B cell (primary cell): ENCODE measurements around the gene TRNP1. TPM values are rescaled to one million over a fixed set of nuclear protein-coding genes. Genes with fewer than 3 reads are reported as not detected.

Experiments used
- ATAC-seq: fragments of 200-7000 bp; cut with Tn5 transposase; one replicate; pipeline ENCODE4 v1.10.0; 2021; ENCODE audit warnings: low read depth, mild to moderate bottlenecking, moderate number of reproducible peaks, moderate library complexity
- CTCF ChIA-PET: fragments of 350-600 bp; sonication (Branson Sonifier 250); formaldehyde crosslinking; loops from one replicate; lab custom pipeline; 2021; ENCODE audit warnings: antibody characterized with exemption, inconsistent platforms; lab: Charles Lee
- POLR2A ChIA-PET: fragments of 350-600 bp; sonication (Branson Sonifier 250); formaldehyde crosslinking; loops from one replicate; lab custom pipeline; 2021; ENCODE audit warnings: antibody characterized with exemption; lab: Charles Lee
- DNase-seq: peaks from one replicate; pipeline ENCODE4 v3.0.0; 2013
- H2AFZ ChIP-seq: 2 replicates; pipeline ENCODE4 v1.6.1; 2012; ENCODE audit warnings: mild to moderate bottlenecking, low read depth, low read length; ENCODE audit not compliant: insufficient read depth, poor library complexity, severe bottlenecking
- H3K27ac ChIP-seq, 2 donors: 1 replicate in 1 of 2; 2 replicates in 1 of 2; pipeline ENCODE4 v1.5.1; 2012 to 2013; ENCODE audit warnings: low read length in 2 of 2, mild to moderate bottlenecking in 2 of 2, moderate library complexity in 1 of 2
- H3K27me3 ChIP-seq, 4 experiments: fragments of 200-600 bp in 1 of 4; sonication (generic) in 1 of 4; replicated peaks in 1 of 4; 1 replicate in 2 of 4; 2 replicates in 2 of 4; pipeline versions ENCODE4 v1.6.1 to v1.7.0; 2013 to 2016; ENCODE audit warnings: low read length in 3 of 4, mild to moderate bottlenecking in 2 of 4, mixed read lengths in 1 of 4, moderate library complexity in 1 of 4; ENCODE audit not compliant: insufficient read depth in 4 of 4, control insufficient read depth in 3 of 4; ENCODE audit errors: control extremely low read depth in 1 of 4
- H3K36me3 ChIP-seq, 2 experiments: replicated peaks in 1 of 2; 1 replicate in 1 of 2; 2 replicates in 1 of 2; pipeline versions ENCODE4 v1.6.1 to v1.7.1; 2013; ENCODE audit warnings: low read length in 1 of 2; ENCODE audit not compliant: insufficient read depth in 2 of 2, control insufficient read depth in 1 of 2; ENCODE audit errors: control extremely low read depth in 1 of 2, extremely low read depth in 1 of 2
- H3K4me1 ChIP-seq, 2 donors: fragments of 200-600 bp in 1 of 2; sonication (generic) in 1 of 2; 1 replicate in 1 of 2; 2 replicates in 1 of 2; pipeline versions ENCODE4 v1.5.1 to v1.6.1; 2013 to 2017; ENCODE audit warnings: low read length in 2 of 2; ENCODE audit not compliant: control insufficient read depth in 2 of 2, insufficient read depth in 2 of 2
- H3K4me2 ChIP-seq: replicated peaks from 2 replicates; pipeline ENCODE3; 2012; ENCODE audit warnings: mild to moderate bottlenecking, low read depth, low read length; ENCODE audit not compliant: poor library complexity, severe bottlenecking
- H3K4me3 ChIP-seq, 5 experiments: fragments of 200-600 bp in 1 of 5; sonication (generic) in 1 of 5; 1 replicate in 3 of 5; 2 replicates in 2 of 5; pipeline versions ENCODE4 v1.5.1 to v1.7.0; 2011 to 2016; ENCODE audit warnings: low read length in 4 of 5, mild to moderate bottlenecking in 4 of 5, low read depth in 2 of 5, control low read depth in 1 of 5, moderate library complexity in 1 of 5; ENCODE audit not compliant: insufficient read depth in 1 of 5; ENCODE audit errors: control extremely low read depth in 1 of 5, extremely low read depth in 1 of 5
- H3K79me2 ChIP-seq: fragments of 200-600 bp; sonication (generic); one replicate; pipeline ENCODE4 v1.6.0; 2016; ENCODE audit warnings: low read length; ENCODE audit not compliant: control insufficient read depth, insufficient read depth
- H3K9ac ChIP-seq: fragments of 200-600 bp; sonication (generic); 2 replicates; pipeline ENCODE4 v1.6.1; 2017; ENCODE audit warnings: mild to moderate bottlenecking, low read length, moderate library complexity
- H3K9me3 ChIP-seq, 3 donors: one replicate each; pipeline versions ENCODE4 v1.6.1 to v1.7.1; 2013; ENCODE audit warnings: low read length in 2 of 3; ENCODE audit not compliant: control insufficient read depth in 2 of 3, insufficient read depth in 1 of 3; ENCODE audit errors: control extremely low read depth in 1 of 3
- H4K20me1 ChIP-seq: 2 replicates; pipeline ENCODE4 v1.6.0; 2012; ENCODE audit warnings: mild to moderate bottlenecking, low read length; ENCODE audit not compliant: insufficient read depth, control insufficient read depth, poor library complexity, severe bottlenecking
- H3K27ac Mint-ChIP-seq: one replicate; pipeline ENCODE4 v1.8.0; 2021; ENCODE audit warnings: mixed read lengths
- H3K27me3 Mint-ChIP-seq: one replicate; pipeline ENCODE4 v1.8.0; 2021; ENCODE audit warnings: mixed read lengths
- H3K4me1 Mint-ChIP-seq: one replicate; pipeline ENCODE4 v1.8.0; 2021; ENCODE audit warnings: mixed read lengths
- H3K4me3 Mint-ChIP-seq: one replicate; pipeline ENCODE4 v1.8.0; 2021; ENCODE audit warnings: mixed read lengths
- H3K9me3 Mint-ChIP-seq: one replicate; pipeline ENCODE4 v1.8.0; 2022; ENCODE audit warnings: mixed read lengths; ENCODE audit not compliant: insufficient read depth
- CTCF ChIP-seq: fragments of 200-600 bp; IDR thresholded peaks from one replicate; pipeline ENCODE4 v1.8.0; 2022; ENCODE audit warnings: antibody characterized with exemption, mild to moderate bottlenecking
- EZH2 ChIP-seq: IDR thresholded peaks from 2 replicates; pipeline ENCODE4 v1.6.1; 2012; ENCODE audit warnings: borderline replicate concordance, low read depth, mild to moderate bottlenecking, moderate library complexity, low read length; ENCODE audit not compliant: insufficient read depth, poor library complexity, severe bottlenecking
- WGBS: methylation state at CpG from one replicate; pipeline ENCODE4 v1.1.5; 2013; ENCODE audit warnings: missing lambda C conversion rate; ENCODE audit not compliant: insufficient coverage; 5-methylcytosine and 5-hydroxymethylcytosine counted together
- intact Hi-C: fragments of 100-400 bp; cut with micrococcal nuclease; formaldehyde crosslinking; loops from one replicate; pipeline ENCODE4 v1.10.0; 2022
- polyA plus RNA-seq: library from polyadenylated mRNA; depleted of rRNA; stranded (reverse); fragments of >200 nt; gene quantifications from 2 replicates; pipeline ENCODE4 v1.2.3, GENCODE V29; 2012
- total RNA-seq, 2 donors: library from RNA; stranded (reverse); fragments of 120-200 nt in 1 of 2; gene quantifications; 1 replicate in 1 of 2; 2 replicates in 1 of 2; pipeline versions ENCODE4 v1.2.3 to v1.2.4, GENCODE V29; 2013 to 2022

TRNP1 gene
- total and polyA plus RNA-seq, 2 donors (not counting 1 experiment from before 2014, with no cell fraction given) = 0.54 to 2.3 TPM

DNA sequence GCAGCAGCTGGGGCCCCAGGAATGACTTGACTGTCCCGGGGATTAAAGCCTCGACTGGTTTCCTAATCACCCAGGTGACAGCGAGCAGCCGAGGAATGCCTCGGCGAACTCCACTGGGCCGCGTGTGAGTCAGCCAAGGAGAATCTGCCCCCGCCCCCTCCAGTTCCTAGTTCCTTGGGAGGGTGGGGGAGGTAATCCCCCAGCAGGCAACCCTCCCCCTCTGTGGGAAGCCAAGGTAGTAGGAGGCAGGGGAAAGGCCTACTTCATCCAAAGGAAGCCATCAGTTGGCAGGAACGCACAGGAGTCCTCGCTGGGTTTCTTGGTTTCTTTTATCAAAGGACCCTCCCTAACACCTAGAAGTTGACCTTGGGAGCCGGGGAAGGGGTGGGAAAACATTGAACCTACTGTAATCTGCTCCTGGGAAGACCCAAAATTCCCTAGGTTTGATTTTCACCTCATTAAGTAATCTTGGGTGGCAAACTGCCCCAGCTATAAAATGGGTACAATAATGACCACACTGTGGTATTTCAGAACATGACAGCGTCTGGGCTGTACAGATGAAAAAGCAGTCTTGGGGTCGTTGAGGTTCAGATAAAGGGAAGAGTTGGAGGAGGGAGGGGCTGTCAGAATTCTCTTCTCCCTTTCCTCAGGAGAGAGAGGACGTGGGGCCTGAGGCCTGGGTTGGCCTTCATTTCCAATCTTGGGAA lies 17.7 kb downstream of the TRNP1 start:
- Histone ChIP-seq H3K79me2 (no peaks in the 10 kb centered on the region), H3K4me2 (no peak overlapping the region), H3K27me3 (peaks cover 0 to 24% (median 11%) of the 10 kb centered on the region in 4 experiments), H2AFZ (no peak overlapping the region), H3K9me3 (peaks cover 0 to 10% (median 0%) of the 10 kb centered on the region in 3 donors), H3K36me3 (no peaks in the 10 kb centered on the region), H3K4me3 (no peak overlapping the region), H3K9ac (no peak overlapping the region), H3K4me1 (peaks cover 17 to 21% of the 10 kb centered on the region in 2 donors), H3K27ac (no peak overlapping the region), H4K20me1 (no peaks in the 10 kb centered on the region)
- WGBS = 64% methylated on average over 2 of the region's 15 CpGs
- ChIA-PET CTCF (interaction anchor here (0.5 to 1.0 kb wide), 3 partner anchors 11 to 35 kb away, joined by 3 read pairs; no protein-coding TSS in a partner anchor), POLR2A (no interaction called here)
- H3K9me3 Mint-ChIP-seq = no peaks in the 10 kb centered on the region
- TF ChIP-seq CTCF (no peak), EZH2 (no peak)
- H3K4me3 Mint-ChIP-seq = peak overlapping the region; percentile 62
- intact Hi-C loops = no loop called here
- peaks cover 15% of the 10 kb centered on the region for H3K4me1 Mint-ChIP-seq
- ATAC-seq = no peak
- DNase-seq = no peak
- no peak overlapping the region for H3K27ac Mint-ChIP-seq
- H3K27me3 Mint-ChIP-seq = peaks cover 18% of the 10 kb centered on the region

GRCh38 chr1:27011976-27012563 lies 18.6 kb downstream of the TRNP1 start:
- H3K9ac ChIP-seq = peak overlapping the region; percentile 62
- ATAC-seq = no peak
- TF ChIP-seq CTCF = no peak
- no peak for TF ChIP-seq EZH2
- peaks cover 0 to 24% (median 11%) of the 10 kb centered on the region in 4 experiments for H3K27me3 ChIP-seq
- peak; percentile 48 for DNase-seq
- H3K4me1 Mint-ChIP-seq = peaks cover 15% of the 10 kb centered on the region
- no peak overlapping the region for H3K27ac Mint-ChIP-seq
- peaks cover 0 to 10% (median 0%) of the 10 kb centered on the region in 3 donors for H3K9me3 ChIP-seq
- intact Hi-C loops = no loop called here
- peak overlapping the region in 2 of 5 experiments; percentile 49 to 62 for H3K4me3 ChIP-seq
- H2AFZ ChIP-seq = peak overlapping the region; percentile 66
- no peaks in the 10 kb centered on the region for H3K36me3 ChIP-seq
- WGBS = 22% methylated on average over 19 of the region's 24 CpGs
- H3K27me3 Mint-ChIP-seq = peaks cover 18% of the 10 kb centered on the region
- ChIA-PET CTCF (interaction anchor here (0.6 to 1.2 kb wide), 6 partner anchors 14 to 384 kb away, joined by 3 to 8 read pairs (median 3); no protein-coding TSS in a partner anchor), POLR2A (no interaction called here)
- H3K4me3 Mint-ChIP-seq = peak overlapping the region; percentile 62
- H3K79me2 ChIP-seq = no peaks in the 10 kb centered on the region
- H3K27ac ChIP-seq = no peak overlapping the region
- H3K9me3 Mint-ChIP-seq = no peaks in the 10 kb centered on the region
- no peaks in the 10 kb centered on the region for H4K20me1 ChIP-seq
- H3K4me2 ChIP-seq = peak overlapping the region; percentile 81
- peaks cover 17 to 21% of the 10 kb centered on the region in 2 donors for H3K4me1 ChIP-seq
